SU-DHL-6 (cell line): ENCODE data around the gene TGFA.

Experiments used
- H2AFZ ChIP-seq: fragments of 200-600 bp; sonication (generic); 2 replicates; pipeline ENCODE4 v1.6.1; 2014; ENCODE audit warnings: low read depth, mild to moderate bottlenecking, moderate library complexity, mixed read lengths, antibody characterized with exemption, low read length; ENCODE audit not compliant: severe bottlenecking
- H3F3A ChIP-seq: fragments of 200-600 bp; shearing (Covaris generic); 2 replicates; pipeline ENCODE4 v1.6.0; 2016; ENCODE audit warnings: antibody characterized with exemption, mild to moderate bottlenecking; ENCODE audit not compliant: insufficient read depth
- H3K27ac ChIP-seq: fragments of 200-600 bp; sonication (generic); 2 replicates; pipeline ENCODE4 v1.5.1; 2016; ENCODE audit warnings: low read depth, mild to moderate bottlenecking, low read length, moderate library complexity, mixed read lengths
- H3K27me3 ChIP-seq: fragments of 200-600 bp; sonication (generic), shearing (Covaris generic); 2 replicates; pipeline ENCODE4 v1.6.0; 2014; ENCODE audit warnings: mild to moderate bottlenecking, low read length
- H3K36me3 ChIP-seq: fragments of 200-600 bp; sonication (generic); 2 replicates; pipeline ENCODE4 v1.6.1; 2014; ENCODE audit warnings: mild to moderate bottlenecking, low read length, mixed read lengths
- H3K4me2 ChIP-seq: fragments of 300-600, 200-600 bp; shearing (Covaris generic), sonication (generic); 2 replicates; pipeline ENCODE4 v1.6.0; 2014; ENCODE audit warnings: low read length, low read depth, mild to moderate bottlenecking; ENCODE audit not compliant: poor library complexity, severe bottlenecking
- H3K4me3 ChIP-seq: fragments of 200-600 bp; sonication (generic); 2 replicates; pipeline ENCODE4 v1.5.1; 2014; ENCODE audit warnings: antibody characterized with exemption, low read length, mild to moderate bottlenecking, mixed read lengths; ENCODE audit not compliant: insufficient read depth, poor library complexity, severe bottlenecking
- H3K79me2 ChIP-seq: fragments of 200-600 bp; sonication (generic); 2 replicates; pipeline ENCODE4 v1.6.1; 2014; ENCODE audit warnings: mild to moderate bottlenecking, low read length, moderate library complexity; ENCODE audit not compliant: insufficient read depth
- H3K9ac ChIP-seq: fragments of 200-600 bp; sonication (generic); 2 replicates; pipeline ENCODE4 v1.7.0; 2014; ENCODE audit warnings: mild to moderate bottlenecking, low read length
- H3K9me2 ChIP-seq: fragments of 200-600 bp; sonication (generic); replicated peaks from 2 replicates; pipeline ENCODE4 v1.6.1; 2014; ENCODE audit warnings: low read length; ENCODE audit not compliant: insufficient read depth
- H3K9me3 ChIP-seq: fragments of 200-600 bp; sonication (generic); 2 replicates; pipeline ENCODE4 v1.6.1; 2014; ENCODE audit warnings: low read length, mixed read lengths; ENCODE audit not compliant: insufficient read depth
- H4K20me1 ChIP-seq: fragments of 200-600 bp; sonication (generic); 2 replicates; pipeline ENCODE4 v1.6.1; 2014; ENCODE audit warnings: low read depth, mild to moderate bottlenecking, antibody characterized with exemption, low read length, moderate library complexity, mixed read lengths
- CTCF ChIP-seq: fragments of 200-600 bp; sonication (generic); IDR thresholded peaks from one replicate; pipeline ENCODE4 v1.5.1; 2017; ENCODE audit warnings: antibody characterized with exemption, mild to moderate bottlenecking, low read length, moderate library complexity; ENCODE audit not compliant: insufficient read depth, poor library complexity, severe bottlenecking
- EZH2phosphoT487 ChIP-seq: fragments of 200-600 bp; sonication (generic), shearing (Covaris generic); conservative IDR thresholded peaks from 2 replicates; pipeline ENCODE4 v1.6.1; 2018; ENCODE audit warnings: mild to moderate bottlenecking, antibody characterized with exemption, low read length, moderate library complexity, mixed read lengths

TGFA gene

GRCh38 chr2:70499253-70499652, 54.4 kb downstream of the TGFA start:
- Histone ChIP-seq H3K4me3 (no peak overlapping the region), H3K9me2 (no peaks in the 10 kb centered on the region), H3F3A (no peaks in the 10 kb centered on the region), H3K36me3 (no peaks in the 10 kb centered on the region), H2AFZ (no peak overlapping the region), H3K4me2 (no peak overlapping the region), H3K9me3 (no peaks in the 10 kb centered on the region), H3K27me3 (no peaks in the 10 kb centered on the region), H3K9ac (no peak overlapping the region), H3K79me2 (no peaks in the 10 kb centered on the region), H3K27ac (no peak overlapping the region), H4K20me1 (no peaks in the 10 kb centered on the region)
- TF ChIP-seq EZH2phosphoT487 (no peak), CTCF (no peak)

GRCh38 chr2:70498528-70498927, 55.1 kb downstream of the TGFA start:
- Histone ChIP-seq H3K79me2 (no peaks in the 10 kb centered on the region), H3K9ac (no peak overlapping the region), H3K27ac (no peak overlapping the region), H3K36me3 (no peaks in the 10 kb centered on the region), H2AFZ (no peak overlapping the region), H3K4me2 (no peak overlapping the region), H3F3A (no peaks in the 10 kb centered on the region), H3K27me3 (no peaks in the 10 kb centered on the region), H4K20me1 (no peaks in the 10 kb centered on the region), H3K4me3 (no peak overlapping the region), H3K9me2 (no peaks in the 10 kb centered on the region), H3K9me3 (no peaks in the 10 kb centered on the region)
- TF ChIP-seq EZH2phosphoT487 (no peak), CTCF (no peak)

- TF ChIP-seq CTCF (no peak), EZH2phosphoT487 (no peak)
- Histone ChIP-seq H2AFZ (no peak overlapping the region), H4K20me1 (no peaks in the 10 kb centered on the region), H3K27me3 (no peaks in the 10 kb centered on the region), H3K9me2 (no peaks in the 10 kb centered on the region), H3K4me3 (no peak overlapping the region), H3K36me3 (no peaks in the 10 kb centered on the region), H3K9me3 (no peaks in the 10 kb centered on the region), H3K79me2 (no peaks in the 10 kb centered on the region), H3F3A (no peaks in the 10 kb centered on the region), H3K4me2 (no peak overlapping the region), H3K9ac (no peak overlapping the region), H3K27ac (no peak overlapping the region)
Measured at GRCh38 chr2:70498054-70498453, 55.6 kb downstream of the TGFA start.

GRCh38 chr2:70496819-70497218, 56.8 kb downstream of the TGFA start:
- Histone ChIP-seq H3K9ac (no peak overlapping the region), H3K9me3 (no peaks in the 10 kb centered on the region), H3F3A (no peaks in the 10 kb centered on the region), H3K4me2 (no peak overlapping the region), H3K4me3 (no peak overlapping the region), H4K20me1 (no peaks in the 10 kb centered on the region), H3K9me2 (no peaks in the 10 kb centered on the region), H3K27me3 (no peaks in the 10 kb centered on the region), H3K27ac (no peak overlapping the region), H2AFZ (no peak overlapping the region), H3K79me2 (no peaks in the 10 kb centered on the region), H3K36me3 (no peaks in the 10 kb centered on the region)
- TF ChIP-seq EZH2phosphoT487, result no peak
- TF ChIP-seq CTCF, result no peak
